ENCODE data around the gene OTX1. TPM values are rescaled to one million over a fixed set of nuclear protein-coding genes. Genes with fewer than 3 reads are reported as not detected.

The OTX1 gene
- total RNA-seq, 1 experiment from 2014 or later, result 13.1 TPM

DNA sequence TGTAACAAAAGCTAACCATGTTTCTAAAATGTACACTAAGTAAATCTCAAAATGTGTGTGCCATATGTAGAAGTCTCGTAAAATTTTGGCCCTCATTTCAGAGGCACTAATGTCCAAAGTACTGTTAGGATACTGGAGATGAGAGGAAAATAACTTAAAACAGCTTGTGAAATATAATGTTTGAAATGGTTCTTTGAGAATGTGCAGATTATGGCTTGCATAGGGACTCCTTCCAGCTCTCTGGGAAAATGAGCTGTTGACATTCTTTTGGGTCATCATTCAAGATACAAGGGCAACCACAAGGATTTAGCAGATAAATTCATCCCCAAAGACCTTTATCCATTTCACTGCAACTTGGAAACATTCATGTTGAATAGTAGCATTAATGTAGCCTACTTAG is 38.1 kb upstream of the OTX1 start:
- BruUV-seq (replicated peaks), result no TSS peak
- DNase-seq (ENCODE audit: low read depth, low spot score) (no peak), ATAC-seq (no peak)
- H3K4me3 ChIP-seq (replicated peaks in 1 of 2; ENCODE audit: low read depth in 1 of 2, low read length in 2 of 2), result no peak overlapping the region
- H3K4me1 ChIP-seq (ENCODE audit: control insufficient read depth in 1 of 2, insufficient read depth in 2 of 2, low read length in 2 of 2), result no peaks in the 10 kb centered on the region
- H3K9me3 ChIP-seq (ENCODE audit: control insufficient read depth in 1 of 2, insufficient read depth in 1 of 2, low read depth in 1 of 2, low read length in 2 of 2), result no peaks in the 10 kb centered on the region
- ChIA-PET CTCF (no interaction called here), POLR2A (no interaction called here), RAD21 (ENCODE audit: low non-redundant PET in 1 of 2, low total read pairs in 2 of 2, uncharacterized antibody in 2 of 2, unreplicated experiment in 2 of 2) (no interaction called here)
- H3K9ac ChIP-seq (ENCODE audit: low read length), result no peak overlapping the region
- no peaks in the 10 kb centered on the region for H4K20me1 ChIP-seq (ENCODE audit: insufficient read depth)
- no peak overlapping the region for H3K27ac ChIP-seq (ENCODE audit: low read depth, low read length)
- H3K79me2 ChIP-seq (ENCODE audit: insufficient read depth, low read length), result no peaks in the 10 kb centered on the region
- H3K9me2 ChIP-seq (ENCODE audit: insufficient read depth), result no peaks in the 10 kb centered on the region
- H2AFZ ChIP-seq (ENCODE audit: low read depth, low read length, poor library complexity, severe bottlenecking), result no peak overlapping the region
- H3K4me2 ChIP-seq (ENCODE audit: low read length), result no peak overlapping the region
- TF ChIP-seq SP1 (IDR thresholded peaks at IDR 0.05; ENCODE audit: low read depth), result no peak
- TF ChIP-seq, protein P1, sequence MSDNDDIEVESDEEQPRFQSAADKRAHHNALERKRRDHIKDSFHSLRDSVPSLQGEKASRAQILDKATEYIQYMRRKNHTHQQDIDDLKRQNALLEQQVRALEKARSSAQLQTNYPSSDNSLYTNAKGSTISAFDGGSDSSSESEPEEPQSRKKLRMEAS (IDR thresholded peaks at IDR 0.05), result no peak
- TF ChIP-seq CEBPB (IDR thresholded peaks at IDR 0.05; ENCODE audit: low read depth), result no peak
- TF ChIP-seq ZFX (IDR thresholded peaks at IDR 0.05), result no peak
- no peak for TF ChIP-seq CBX3 (IDR thresholded peaks at IDR 0.05; ENCODE audit: low read depth)
- no peak for TF ChIP-seq EZH2phosphoT487 (IDR thresholded peaks at IDR 0.05; ENCODE audit: borderline replicate concordance)
- no peak for TF ChIP-seq TCF7L2 (IDR thresholded peaks at IDR 0.05; ENCODE audit: borderline replicate concordance, extremely low read depth, insufficient read depth, insufficient read length)
- TF ChIP-seq, protein P2, sequence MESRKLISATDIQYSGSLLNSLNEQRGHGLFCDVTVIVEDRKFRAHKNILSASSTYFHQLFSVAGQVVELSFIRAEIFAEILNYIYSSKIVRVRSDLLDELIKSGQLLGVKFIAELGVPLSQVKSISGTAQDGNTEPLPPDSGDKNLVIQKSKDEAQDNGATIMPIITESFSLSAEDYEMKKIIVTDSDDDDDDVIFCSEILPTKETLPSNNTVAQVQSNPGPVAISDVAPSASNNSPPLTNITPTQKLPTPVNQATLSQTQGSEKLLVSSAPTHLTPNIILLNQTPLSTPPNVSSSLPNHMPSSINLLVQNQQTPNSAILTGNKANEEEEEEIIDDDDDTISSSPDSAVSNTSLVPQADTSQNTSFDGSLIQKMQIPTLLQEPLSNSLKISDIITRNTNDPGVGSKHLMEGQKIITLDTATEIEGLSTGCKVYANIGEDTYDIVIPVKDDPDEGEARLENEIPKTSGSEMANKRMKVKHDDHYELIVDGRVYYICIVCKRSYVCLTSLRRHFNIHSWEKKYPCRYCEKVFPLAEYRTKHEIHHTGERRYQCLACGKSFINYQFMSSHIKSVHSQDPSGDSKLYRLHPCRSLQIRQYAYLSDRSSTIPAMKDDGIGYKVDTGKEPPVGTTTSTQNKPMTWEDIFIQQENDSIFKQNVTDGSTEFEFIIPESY (IDR thresholded peaks at IDR 0.05; ENCODE audit: extremely low read depth, insufficient replicate concordance, low read length), result no peak
- TF ChIP-seq FOSL1 (IDR thresholded peaks at IDR 0.05; ENCODE audit: low read depth), result no peak
- no peak for TF ChIP-seq ELF1 (IDR thresholded peaks at IDR 0.05; ENCODE audit: borderline replicate concordance, low read depth)
- no peaks in the 10 kb centered on the region for H3K36me3 ChIP-seq (ENCODE audit: control insufficient read depth in 1 of 2, insufficient read depth in 2 of 2, low read length in 2 of 2)
- intact Hi-C loops (cut with micrococcal nuclease), result no loop called here
- no peaks in the 10 kb centered on the region for H3K27me3 ChIP-seq (ENCODE audit: insufficient read depth, low read length)
